Heart right ventricle (tissue), 16 donors: Measurements from ENCODE around the gene CRYZL1. TPM values are rescaled to one million over a fixed set of nuclear protein-coding genes. Genes with fewer than 3 reads are reported as not detected.

Experiments used
- ATAC-seq, 8 donors: fragments of 200-7000 bp; cut with Tn5 transposase; one replicate each; pipeline ENCODE4 v1.9.1; 2020; ENCODE audit warnings: mild to moderate bottlenecking in 8 of 8, moderate library complexity in 8 of 8, moderate number of reproducible peaks in 1 of 8
- DNase-seq, 2 donors: peaks; one replicate each; pipeline ENCODE4 v3.0.0-alpha.2; 2020
- H3K27ac ChIP-seq, 10 donors: fragments of 200-600 bp; sonication (generic) in 2 of 10; one replicate each; pipeline versions ENCODE4 v1.5.0 to v1.8.0; 2020 to 2022; ENCODE audit warnings: mild to moderate bottlenecking in 3 of 10
- H3K27me3 ChIP-seq, 7 donors: fragments of 200-600 bp; one replicate each; pipeline ENCODE4 v1.8.0; 2021 to 2022; ENCODE audit warnings: mild to moderate bottlenecking in 2 of 7
- H3K36me3 ChIP-seq, 9 donors: fragments of 200-600 bp; sonication (generic) in 1 of 9; one replicate each; pipeline versions ENCODE4 v1.5.0 to v1.8.0; 2020 to 2022; ENCODE audit warnings: mild to moderate bottlenecking in 2 of 9
- H3K4me1 ChIP-seq, 9 donors: fragments of 200-600 bp; sonication (generic) in 1 of 9; one replicate each; pipeline versions ENCODE4 v1.5.0 to v1.8.0; 2020 to 2022; ENCODE audit warnings: mild to moderate bottlenecking in 4 of 9
- H3K4me3 ChIP-seq, 10 donors: fragments of 200-600 bp; sonication (generic) in 2 of 10; one replicate each; pipeline versions ENCODE4 v1.5.0 to v1.8.0; 2020 to 2022; ENCODE audit warnings: mild to moderate bottlenecking in 7 of 10, moderate library complexity in 2 of 10
- H3K9me3 ChIP-seq, 11 donors: fragments of 200-600 bp in 10 of 11; sonication (generic) in 2 of 11; one replicate each; pipeline versions ENCODE4 v1.5.0 to v1.8.0; 2013 to 2022; ENCODE audit warnings: mild to moderate bottlenecking in 2 of 11, control low read depth in 1 of 11, moderate library complexity in 1 of 11
- CTCF ChIP-seq, 9 donors: fragments of 200-600 bp; sonication (generic) in 2 of 9; IDR thresholded peaks; one replicate each; pipeline versions ENCODE4 v1.5.0 to v1.8.0; 2021 to 2022; ENCODE audit warnings: antibody characterized with exemption in 9 of 9, mild to moderate bottlenecking in 5 of 9, moderate library complexity in 1 of 9
- WGBS, 2 donors: extraction: QIAGEN DNeasy Blood & Tissue Kit; methylation state at CpG; one replicate each; pipeline ENCODE4 v1.1.7; 2013; ENCODE audit warnings: inconsistent platforms in 1 of 2; 5-methylcytosine and 5-hydroxymethylcytosine counted together
- intact Hi-C, 10 donors: fragments of 100-400 bp; cut with DNase I; formaldehyde crosslinking; loops; one replicate each; pipeline versions ENCODE4 v1.11.1 to v1.14.2; 2022
- polyA plus RNA-seq, 2 donors: library from polyadenylated mRNA; stranded (reverse); fragments of 200-250 nt; gene quantifications; one replicate each; pipeline ENCODE4 v1.2.3, GENCODE V29; 2013
- total RNA-seq, 10 donors: library from RNA; stranded (reverse); fragmentation: NEBNext Ultra II Directional in 3 of 10; extraction: Animal tissue kit (Norgen Biotek cat#: 25700) in 3 of 10; gene quantifications; one replicate each; pipeline versions ENCODE4 v1.2.1 to v1.2.4, GENCODE V29; 2021 to 2023
- donor health status: Arrhythmogenic right ventricular cardiomyopathy.
- donor health status: ischemic (EF 13 %, LVEDD 7.1; RV severe dilation, severe dysfunction).
- donor health status: healthy with polysubstance abuse.
- donor health status: DM: no; HTN: yes; CAD: no.
- donor health status: DM: no; HTN: no; CAD: no.
- donor health status: ischemic (EF 25% LVEDD 6.9; RV normal size, moderate dysfunction).
- donor health status: ischemic (EF 25% LVEDD 5.7; RV mildly dilated, moderate dysfunction).
- donor health status: healthy.
- donor health status: DM: yes; HTN: yes; CAD: no.
- donor health status: Ischemic cardiomyopathy.
- donor health status: ischemic (EF 35%, LVEDD 5.7; RV mildly dilated, moderate dysfunction).
- donor health status: nonischemic (EF 11% LVEDD 7.7; RV severe dilation, severe dysfunction).
- donor health status: DM: yes; HTN: yes; CAD: no.
- donor health status: PGD.
- donor health status: ischemic (EF 29% LVEDD 5.4; RV normal size, mild dysfunction).
- donor health status: nonischemic (EF 23%, LVEDD 6.1; RV moderate dilation, normal function).

Gene CRYZL1
- total and polyA plus RNA-seq, 12 donors, result 15.3 to 31.8 (median 26.0) TPM

GRCh38 chr21:33551664-33552063, 89.9 kb downstream of the CRYZL1 start:
- 96 to 100% methylated on average over 2 of the region's 2 CpGs for WGBS, 2 donors
- H3K27ac ChIP-seq, result no peak overlapping the region
- H3K4me1 ChIP-seq, result peaks cover 4 to 39% (median 20%) of the 10 kb centered on the region in 9 donors
- no peak overlapping the region for H3K4me3 ChIP-seq
- TF ChIP-seq CTCF (IDR thresholded peaks at IDR 0.05), result no peak
- H3K36me3 ChIP-seq, result peaks cover 14 to 100% (median 77%) of the 10 kb centered on the region in 9 donors
- DNase-seq, result no peak
- no peaks in the 10 kb centered on the region for H3K9me3 ChIP-seq
- intact Hi-C loops, result no loop called here
- no peaks in the 10 kb centered on the region for H3K27me3 ChIP-seq
- peak in 3 of 8 donors; percentile 8 to 32 (median 13) for ATAC-seq

- TF ChIP-seq CTCF (IDR thresholded peaks at IDR 0.05), result no peak
- H3K36me3 ChIP-seq, result peaks cover 14 to 100% (median 76%) of the 10 kb centered on the region in 9 donors
- peaks cover 4 to 40% (median 20%) of the 10 kb centered on the region in 9 donors for H3K4me1 ChIP-seq
- no peak for DNase-seq
- intact Hi-C loops, result no loop called here
- H3K4me3 ChIP-seq, result no peak overlapping the region
- H3K27me3 ChIP-seq, result no peaks in the 10 kb centered on the region
- WGBS, 2 donors, result 96 to 98% methylated on average over 23 of the region's 23 CpGs
- H3K27ac ChIP-seq, result no peak overlapping the region
- ATAC-seq, result peak in 5 of 8 donors; percentile 13 to 46 (median 19)
- no peaks in the 10 kb centered on the region for H3K9me3 ChIP-seq
Measured at GRCh38 chr21:33550772-33551660, 90.5 kb downstream of the CRYZL1 start.

- no peak for DNase-seq
- WGBS, 2 donors, result 96 to 98% methylated on average over 19 of the region's 19 CpGs
- Histone ChIP-seq H3K27ac (no peak overlapping the region), H3K4me3 (no peak overlapping the region), H3K9me3 (no peaks in the 10 kb centered on the region), H3K27me3 (no peaks in the 10 kb centered on the region), H3K36me3 (peaks cover 14 to 91% (median 73%) of the 10 kb centered on the region in 9 donors), H3K4me1 (peaks cover 0 to 40% (median 21%) of the 10 kb centered on the region in 9 donors)
- intact Hi-C loops, result no loop called here
- TF ChIP-seq CTCF (IDR thresholded peaks at IDR 0.05), result no peak
- peak in 4 of 8 donors; percentile 17 to 53 (median 23) for ATAC-seq
Measured at GRCh38 chr21:33549848-33550771, 91.4 kb downstream of the CRYZL1 start.

- WGBS, 2 donors, result 57 to 60% methylated on average over 3 of the region's 3 CpGs
- H3K27me3 ChIP-seq, result no peaks in the 10 kb centered on the region
- H3K4me1 ChIP-seq, result peaks cover 0 to 42% (median 33%) of the 10 kb centered on the region in 9 donors
- H3K4me3 ChIP-seq, result no peak overlapping the region
- H3K9me3 ChIP-seq, result no peaks in the 10 kb centered on the region
- ATAC-seq, result no peak
- intact Hi-C loops, result no loop called here
- H3K27ac ChIP-seq, result no peak overlapping the region
- TF ChIP-seq CTCF (IDR thresholded peaks at IDR 0.05), result no peak
- DNase-seq, result no peak
- peaks cover 3 to 51% (median 35%) of the 10 kb centered on the region in 9 donors for H3K36me3 ChIP-seq
Measured at GRCh38 chr21:33546086-33546485, 95.5 kb downstream of the CRYZL1 start.
